H9 (cell line): Measurements from ENCODE around the gene GRID2IP. TPM values are rescaled to one million over a fixed set of nuclear protein-coding genes. Genes with fewer than 3 reads are reported as not detected.

Experiments
- DNase-seq: peaks from one replicate; pipeline ENCODE4 v3.0.0-alpha.2; 2017
- H2AFZ ChIP-seq: one replicate; pipeline ENCODE4 v1.6.1; 2013; ENCODE audit warnings: mild to moderate bottlenecking, low read length, control low read depth, moderate library complexity
- H2AK5ac ChIP-seq: 2 replicates; pipeline ENCODE4 v1.6.1; 2013; ENCODE audit warnings: low read length, control low read depth, mixed read lengths; ENCODE audit not compliant: insufficient read length
- H2BK120ac ChIP-seq: one replicate; pipeline ENCODE4 v1.6.1; 2013; ENCODE audit warnings: low read depth, mild to moderate bottlenecking, low read length, control low read depth, inconsistent platforms; ENCODE audit not compliant: poor library complexity, severe bottlenecking
- H2BK12ac ChIP-seq: 2 replicates; pipeline ENCODE4 v1.6.1; 2013; ENCODE audit warnings: low read length, control low read depth, mixed read lengths, low read depth; ENCODE audit not compliant: insufficient read length
- H2BK15ac ChIP-seq: 2 replicates; pipeline ENCODE4 v1.6.1; 2013; ENCODE audit warnings: low read depth, low read length, control low read depth
- H2BK20ac ChIP-seq: one replicate; pipeline ENCODE4 v1.6.1; 2013; ENCODE audit warnings: low read depth, mild to moderate bottlenecking, low read length, control low read depth, inconsistent platforms; ENCODE audit not compliant: poor library complexity, severe bottlenecking
- H2BK5ac ChIP-seq: 2 replicates; pipeline ENCODE4 v1.6.1; 2013; ENCODE audit warnings: low read length, control low read depth, mixed read lengths; ENCODE audit not compliant: insufficient read length
- H3K14ac ChIP-seq: 2 replicates; pipeline ENCODE4 v1.6.1; 2013; ENCODE audit warnings: low read length, control low read depth; ENCODE audit not compliant: insufficient read depth
- H3K18ac ChIP-seq: 2 replicates; pipeline ENCODE4 v1.6.1; 2013; ENCODE audit warnings: low read depth, mild to moderate bottlenecking, mixed read lengths, low read length, control low read depth; ENCODE audit not compliant: insufficient read length
- H3K23ac ChIP-seq: 2 replicates; pipeline ENCODE4 v1.6.1; 2013; ENCODE audit warnings: low read length, control low read depth, mixed read lengths, low read depth; ENCODE audit not compliant: insufficient read length
- H3K23me2 ChIP-seq: 2 replicates; pipeline ENCODE4 v1.6.1; 2013; ENCODE audit warnings: low read depth, mild to moderate bottlenecking, mixed read lengths, low read length, control low read depth; ENCODE audit not compliant: insufficient read length, poor library complexity, severe bottlenecking
- H3K27ac ChIP-seq: 2 replicates; pipeline ENCODE4 v1.5.1; 2013; ENCODE audit warnings: low read length, control low read depth, mixed read lengths, low read depth; ENCODE audit not compliant: insufficient read length
- H3K27me3 ChIP-seq: 2 replicates; pipeline ENCODE4 v1.6.1; 2013; ENCODE audit warnings: low read length, control low read depth, inconsistent platforms; ENCODE audit not compliant: insufficient read depth
- H3K4ac ChIP-seq: 2 replicates; pipeline ENCODE4 v1.6.1; 2013; ENCODE audit warnings: low read depth, mild to moderate bottlenecking, control low read depth, inconsistent platforms, low read length, moderate library complexity
- H3K4me1 ChIP-seq: 2 replicates; pipeline ENCODE4 v1.6.1; 2013; ENCODE audit warnings: low read length, control low read depth, inconsistent platforms; ENCODE audit not compliant: insufficient read depth
- H3K4me2 ChIP-seq: 2 replicates; pipeline ENCODE4 v1.6.1; 2013; ENCODE audit warnings: low read length, control low read depth, mixed read lengths; ENCODE audit not compliant: insufficient read length, insufficient read depth
- H3K56ac ChIP-seq: 2 replicates; pipeline ENCODE4 v1.6.1; 2013; ENCODE audit warnings: low read depth, mild to moderate bottlenecking, mixed read lengths, low read length, control low read depth; ENCODE audit not compliant: insufficient read length
- H3K79me1 ChIP-seq: 2 replicates; pipeline ENCODE4 v1.6.1; 2013; ENCODE audit warnings: low read depth, mild to moderate bottlenecking, moderate library complexity, low read length, control low read depth, inconsistent platforms; ENCODE audit not compliant: insufficient read depth, poor library complexity, severe bottlenecking
- H3K79me2 ChIP-seq: 2 replicates; pipeline ENCODE4 v1.6.1; 2013; ENCODE audit warnings: low read length, control low read depth, inconsistent platforms; ENCODE audit not compliant: insufficient read depth
- H3K9ac ChIP-seq: 2 replicates; pipeline ENCODE4 v1.6.1; 2013; ENCODE audit warnings: low read length, control low read depth, mixed read lengths; ENCODE audit not compliant: insufficient read length; ENCODE audit errors: extremely low read depth
- H3K9me3 ChIP-seq: one replicate; pipeline ENCODE4 v1.6.1; 2013; ENCODE audit warnings: low read depth, low read length, inconsistent platforms; ENCODE audit not compliant: control insufficient read depth
- H3T11ph ChIP-seq: one replicate; pipeline ENCODE4 v1.6.1; 2013; ENCODE audit warnings: mild to moderate bottlenecking, low read length, control low read depth, inconsistent platforms
- H4K20me1 ChIP-seq: one replicate; pipeline ENCODE4 v1.6.1; 2013; ENCODE audit not compliant: control insufficient read depth, insufficient read length, insufficient read depth
- H4K5ac ChIP-seq: 2 replicates; pipeline ENCODE4 v1.6.1; 2013; ENCODE audit warnings: low read depth, mild to moderate bottlenecking, mixed read lengths, low read length, control low read depth; ENCODE audit not compliant: insufficient read length
- H4K8ac ChIP-seq: replicated peaks from 2 replicates; pipeline ENCODE4 v1.6.1; 2013; ENCODE audit warnings: low read length, control low read depth, mixed read lengths, low read depth; ENCODE audit not compliant: insufficient read length
- H4K91ac ChIP-seq: 2 replicates; pipeline ENCODE4 v1.6.1; 2013; ENCODE audit warnings: low read depth, mild to moderate bottlenecking, moderate library complexity, mixed read lengths, low read length, control low read depth; ENCODE audit not compliant: insufficient read length
- H3K27ac Mint-ChIP-seq, 3 experiments: 2 replicates in 2 of 3; 3 replicates in 1 of 3; pipeline ENCODE4 v1.8.0; 2020 to 2021; ENCODE audit warnings: mixed read lengths in 3 of 3, mild to moderate bottlenecking in 1 of 3, moderate library complexity in 1 of 3
- H3K27me3 Mint-ChIP-seq: 2 replicates; pipeline ENCODE4 v1.8.0; 2021; ENCODE audit warnings: low read depth, mild to moderate bottlenecking, moderate library complexity, mixed read lengths
- H3K36me3 Mint-ChIP-seq, 3 experiments: 2 replicates in 2 of 3; 3 replicates in 1 of 3; pipeline ENCODE4 v1.8.0; 2020 to 2021; ENCODE audit warnings: low read depth in 3 of 3, mixed read lengths in 3 of 3; ENCODE audit not compliant: insufficient read depth in 1 of 3
- H3K4me1 Mint-ChIP-seq, 2 experiments: 2 replicates each; pipeline ENCODE4 v1.8.0; 2020; ENCODE audit warnings: mixed read lengths in 2 of 2
- H3K4me3 Mint-ChIP-seq, 2 experiments: 2 replicates in 1 of 2; 3 replicates in 1 of 2; pipeline ENCODE4 v1.8.0; 2020 to 2021; ENCODE audit warnings: mild to moderate bottlenecking in 2 of 2, mixed read lengths in 2 of 2, moderate library complexity in 1 of 2
- H3K9me3 Mint-ChIP-seq, 2 experiments: 2 replicates in 1 of 2; 3 replicates in 1 of 2; pipeline ENCODE4 v1.8.0; 2020; ENCODE audit warnings: mild to moderate bottlenecking in 2 of 2, mixed read lengths in 2 of 2, moderate library complexity in 1 of 2
- WGBS: extraction: QIAGEN DNeasy Blood & Tissue Kit; methylation state at CpG from one replicate; pipeline ENCODE4 v1.1.7; 2013; ENCODE audit warnings: missing lambda C conversion rate, low lambda C conversion rate, mixed read lengths; ENCODE audit not compliant: insufficient read length; ENCODE audit errors: extremely low coverage; 5-methylcytosine and 5-hydroxymethylcytosine counted together
- total RNA-seq: library from RNA; stranded (reverse); gene quantifications from 2 replicates; pipeline ENCODE4 v1.2.1, GENCODE V29; 2021
- TF ChIP-seq, protein P1 (sequence below): fragments of 200-600 bp; sonication (generic); conservative IDR thresholded peaks from 3 replicates; pipeline ENCODE4 v1.8.0; 2021; ENCODE audit warnings: antibody characterized with exemption, mild to moderate bottlenecking

Gene GRID2IP
- total RNA-seq, 1 experiment from 2014 or later: 1.7 TPM

GRCh38 chr7:6533893-6534495 is 17.3 kb downstream of the GRID2IP start:
- Histone ChIP-seq H3K56ac (no peak overlapping the region), H3K4ac (no peak overlapping the region)

More at GRCh38 chr7:6533893-6534495, 17.3 kb downstream of the GRID2IP start:
- H3K4me1 Mint-ChIP-seq: peaks cover 10 to 16% of the 10 kb centered on the region in 2 experiments
- Histone ChIP-seq H2BK12ac (no peak overlapping the region), H3K14ac (no peak overlapping the region), H3K27ac (no peak overlapping the region), H4K20me1 (no peaks in the 10 kb centered on the region), H4K8ac (no peak overlapping the region), H3K23ac (no peak overlapping the region), H4K91ac (no peak overlapping the region), H3K9ac (no peak overlapping the region), H3K4me2 (no peak overlapping the region), H2BK120ac (no peak overlapping the region), H3K18ac (no peak overlapping the region), H3K27me3 (peaks cover 2% of the 10 kb centered on the region; the same call in 1 of the 2 replicates), H3K79me1 (no peaks in the 10 kb centered on the region), H3T11ph (no peak overlapping the region), H3K9me3 (no peaks in the 10 kb centered on the region), H3K4me1 (no peaks in the 10 kb centered on the region), H2AK5ac (no peak overlapping the region), H2AFZ (no peak overlapping the region), H2BK5ac (no peak overlapping the region), H3K23me2 (peaks cover 15% of the 10 kb centered on the region), H2BK15ac (no peak overlapping the region; the same call in 1 of the 2 replicates), H4K5ac (no peak overlapping the region), H3K79me2 (no peaks in the 10 kb centered on the region), H2BK20ac (no peak overlapping the region)
- DNase-seq: no peak
- TF ChIP-seq, protein P1, sequence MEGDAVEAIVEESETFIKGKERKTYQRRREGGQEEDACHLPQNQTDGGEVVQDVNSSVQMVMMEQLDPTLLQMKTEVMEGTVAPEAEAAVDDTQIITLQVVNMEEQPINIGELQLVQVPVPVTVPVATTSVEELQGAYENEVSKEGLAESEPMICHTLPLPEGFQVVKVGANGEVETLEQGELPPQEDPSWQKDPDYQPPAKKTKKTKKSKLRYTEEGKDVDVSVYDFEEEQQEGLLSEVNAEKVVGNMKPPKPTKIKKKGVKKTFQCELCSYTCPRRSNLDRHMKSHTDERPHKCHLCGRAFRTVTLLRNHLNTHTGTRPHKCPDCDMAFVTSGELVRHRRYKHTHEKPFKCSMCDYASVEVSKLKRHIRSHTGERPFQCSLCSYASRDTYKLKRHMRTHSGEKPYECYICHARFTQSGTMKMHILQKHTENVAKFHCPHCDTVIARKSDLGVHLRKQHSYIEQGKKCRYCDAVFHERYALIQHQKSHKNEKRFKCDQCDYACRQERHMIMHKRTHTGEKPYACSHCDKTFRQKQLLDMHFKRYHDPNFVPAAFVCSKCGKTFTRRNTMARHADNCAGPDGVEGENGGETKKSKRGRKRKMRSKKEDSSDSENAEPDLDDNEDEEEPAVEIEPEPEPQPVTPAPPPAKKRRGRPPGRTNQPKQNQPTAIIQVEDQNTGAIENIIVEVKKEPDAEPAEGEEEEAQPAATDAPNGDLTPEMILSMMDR: no peak
- no CpG with 5 or more reads among the region's 12 CpGs for WGBS
- H3K9me3 Mint-ChIP-seq: no peaks in the 10 kb centered on the region
- no peak overlapping the region for H3K27ac Mint-ChIP-seq
- no peak overlapping the region; a peak in 2 of 5 replicates for H3K4me3 Mint-ChIP-seq
- peaks cover 85% of the 10 kb centered on the region for H3K27me3 Mint-ChIP-seq
- no peaks in the 10 kb centered on the region for H3K36me3 Mint-ChIP-seq
